ENCODE data around the gene VMAC. TPM values are rescaled to one million over a fixed set of nuclear protein-coding genes. Genes with fewer than 3 reads are reported as not detected.

VMAC gene
- total RNA-seq, 2 experiments from 2014 or later = 23.4 to 25.3 TPM

DNA sequence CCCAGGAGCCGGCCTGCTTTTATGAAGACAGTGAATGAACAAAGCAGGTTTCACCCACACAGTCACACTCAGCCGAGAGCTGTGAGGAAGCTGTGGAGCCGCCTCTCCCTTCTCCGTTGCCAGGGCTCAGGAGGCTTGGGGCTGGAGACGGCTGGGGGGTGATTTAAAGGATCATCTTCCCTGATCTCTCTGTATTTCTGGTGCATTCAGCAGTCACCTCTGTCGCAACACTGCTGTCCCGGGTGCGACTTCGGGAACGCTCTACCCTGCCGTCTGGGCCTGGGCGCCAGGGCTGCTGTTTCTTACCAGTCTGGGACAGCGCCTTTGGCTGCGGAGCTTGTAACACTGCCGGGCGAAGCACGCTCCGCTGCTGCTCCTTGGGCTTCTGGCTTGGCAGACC is 27.5 kb downstream of the VMAC start:
- Mint-ChIP-seq H3K36me3 (ENCODE audit: low read depth) (peaks cover 87% of the 10 kb centered on the region), H3K27ac (no peak overlapping the region), H3K4me3 (no peak overlapping the region), H3K9me3 (no peaks in the 10 kb centered on the region), H3K27me3 (no peaks in the 10 kb centered on the region), H3K4me1 (ENCODE audit: low read depth) (no peaks in the 10 kb centered on the region)
- Histone ChIP-seq H3K9me3 (ENCODE audit: control insufficient read depth in 1 of 2, insufficient read depth in 1 of 2, low read length in 2 of 2) (no peaks in the 10 kb centered on the region), H3K27ac (ENCODE audit: low read depth in 1 of 2, low read length in 2 of 2) (no peak overlapping the region), H3K36me3 (ENCODE audit: insufficient read depth, low read length) (peaks cover 94% of the 10 kb centered on the region), H3K27me3 (ENCODE audit: control insufficient read depth in 1 of 2, insufficient read depth in 2 of 2, low read length in 2 of 2) (no peaks in the 10 kb centered on the region), H3K4me1 (ENCODE audit: insufficient read depth, low read length) (no peaks in the 10 kb centered on the region), H3K4me3 (ENCODE audit: low read length) (no peak overlapping the region)
- ChIA-PET POLR2A (no interaction called here), CTCF (no interaction called here)
- DNase-seq (no peak), ATAC-seq (ENCODE audit: poor library complexity) (no peak)
- TF ChIP-seq CTCF (IDR thresholded peaks at IDR 0.05) = no peak
- intact Hi-C loops (cut with DNase I, micrococcal nuclease) = no loop called here

- ChIA-PET POLR2A (interaction anchor here (1.3 kb wide), 1 partner anchor 17 kb away, joined by 3 read pairs; no protein-coding TSS in a partner anchor), CTCF (no interaction called here)
- Mint-ChIP-seq H3K36me3 (ENCODE audit: low read depth) (peaks cover 90% of the 10 kb centered on the region), H3K9me3 (no peaks in the 10 kb centered on the region), H3K27me3 (no peaks in the 10 kb centered on the region), H3K4me1 (ENCODE audit: low read depth) (no peaks in the 10 kb centered on the region), H3K4me3 (no peak overlapping the region), H3K27ac (no peak overlapping the region)
- H3K4me3 ChIP-seq (ENCODE audit: low read length) = no peak overlapping the region
- no peak overlapping the region for H3K27ac ChIP-seq (ENCODE audit: low read depth in 1 of 2, low read length in 2 of 2)
- intact Hi-C loops (cut with DNase I, micrococcal nuclease) = no loop called here
- no peak for DNase-seq
- no peaks in the 10 kb centered on the region for H3K27me3 ChIP-seq (ENCODE audit: control insufficient read depth in 1 of 2, insufficient read depth in 2 of 2, low read length in 2 of 2)
- no peaks in the 10 kb centered on the region for H3K9me3 ChIP-seq (ENCODE audit: control insufficient read depth in 1 of 2, insufficient read depth in 1 of 2, low read length in 2 of 2)
- no peaks in the 10 kb centered on the region for H3K4me1 ChIP-seq (ENCODE audit: insufficient read depth, low read length)
- peaks cover 93% of the 10 kb centered on the region for H3K36me3 ChIP-seq (ENCODE audit: insufficient read depth, low read length)
- no peak for ATAC-seq (ENCODE audit: poor library complexity)
- TF ChIP-seq CTCF (IDR thresholded peaks at IDR 0.05) = no peak
Observed at GRCh38 chr19:5932609-5933262, 28.1 kb downstream of the VMAC start.

DNA sequence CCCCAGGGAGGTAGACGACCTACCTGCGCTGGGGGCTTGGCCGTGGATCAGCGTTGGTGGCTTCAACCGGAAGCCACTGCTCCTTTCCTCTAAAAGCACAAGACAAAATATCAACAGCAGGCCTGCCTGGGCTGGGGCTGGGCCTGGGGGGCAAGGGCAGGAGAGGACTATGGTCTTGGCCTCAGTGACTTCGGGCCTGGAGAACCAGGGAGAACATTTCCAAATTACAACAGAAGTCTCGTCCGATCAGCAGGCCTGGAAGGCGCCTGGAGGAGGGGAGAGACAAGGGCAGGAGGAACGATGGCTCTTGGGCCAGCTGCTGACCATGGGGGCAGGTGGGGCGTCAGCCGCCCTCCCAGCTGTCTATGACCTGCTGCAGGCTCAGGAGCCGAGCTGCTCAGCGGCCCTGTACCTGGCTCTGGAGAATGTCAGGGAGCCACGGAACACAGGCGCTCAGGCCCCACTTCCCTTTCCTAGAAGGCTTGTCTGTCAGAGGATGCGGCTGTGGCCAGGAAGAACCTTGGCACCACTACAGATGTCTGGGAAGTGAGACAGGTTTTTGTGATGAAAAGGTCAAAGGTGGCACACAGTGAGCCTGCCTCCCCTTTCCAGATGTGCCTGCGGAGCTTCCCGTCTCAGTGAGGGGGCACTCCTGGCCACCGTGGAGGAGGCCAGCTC is 28.9 kb downstream of the VMAC start:
- ChIA-PET POLR2A (interaction anchor here (1.3 kb wide), 1 partner anchor 16 kb away, joined by 3 read pairs; no protein-coding TSS in a partner anchor), CTCF (no interaction called here)
- H3K4me3 ChIP-seq (ENCODE audit: low read length) = no peak overlapping the region
- H3K4me1 ChIP-seq (ENCODE audit: insufficient read depth, low read length) = no peaks in the 10 kb centered on the region
- H3K27ac Mint-ChIP-seq = no peak overlapping the region
- H3K36me3 Mint-ChIP-seq (ENCODE audit: low read depth) = peaks cover 90% of the 10 kb centered on the region
- H3K36me3 ChIP-seq (ENCODE audit: insufficient read depth, low read length) = peaks cover 90% of the 10 kb centered on the region
- intact Hi-C loops (cut with DNase I, micrococcal nuclease) = no loop called here
- ATAC-seq (ENCODE audit: poor library complexity) = no peak
- no peaks in the 10 kb centered on the region for H3K9me3 Mint-ChIP-seq
- H3K27me3 Mint-ChIP-seq = no peaks in the 10 kb centered on the region
- no peak for DNase-seq
- no peaks in the 10 kb centered on the region for H3K9me3 ChIP-seq (ENCODE audit: control insufficient read depth in 1 of 2, insufficient read depth in 1 of 2, low read length in 2 of 2)
- H3K27me3 ChIP-seq (ENCODE audit: control insufficient read depth in 1 of 2, insufficient read depth in 2 of 2, low read length in 2 of 2) = no peaks in the 10 kb centered on the region
- H3K27ac ChIP-seq (ENCODE audit: low read depth in 1 of 2, low read length in 2 of 2) = no peak overlapping the region
- H3K4me3 Mint-ChIP-seq = no peak overlapping the region
- no peaks in the 10 kb centered on the region for H3K4me1 Mint-ChIP-seq (ENCODE audit: low read depth)
- TF ChIP-seq CTCF (IDR thresholded peaks at IDR 0.05) = no peak

Measured in CD4-positive, alpha-beta T cell (primary cell).